Keratinocyte (primary cell): ENCODE measurements around the gene MGLL. TPM values are rescaled to one million over a fixed set of nuclear protein-coding genes. Genes with fewer than 3 reads are reported as not detected.

Experiments used
- DNase-seq: peaks from one replicate; pipeline ENCODE4 v3.0.0-alpha.2; 2011; ENCODE audit warnings: low read depth, missing footprints, low spot score
- FAIRE-seq: peaks from 2 replicates; lab custom pipeline; 2011; peaks lifted over from hg19 to GRCh38; lab: Jason Lieb, UNC
- H2AFZ ChIP-seq: 2 replicates; pipeline ENCODE4 v1.6.0; 2012; ENCODE audit warnings: low read length, control low read depth, inconsistent platforms; ENCODE audit not compliant: control insufficient read depth
- H3K27ac ChIP-seq: 2 replicates; pipeline ENCODE4 v1.5.1; 2011; ENCODE audit warnings: low read length; ENCODE audit not compliant: control insufficient read depth, insufficient read depth
- H3K27me3 ChIP-seq: 3 replicates; pipeline ENCODE4 v1.6.0; 2011; ENCODE audit warnings: low read length; ENCODE audit not compliant: control insufficient read depth, insufficient read depth; ENCODE audit errors: extremely low read depth
- H3K36me3 ChIP-seq, 2 experiments: 2 replicates in 1 of 2; 3 replicates in 1 of 2; pipeline ENCODE4 v1.5.1; 2011; ENCODE audit warnings: low read length in 2 of 2, mild to moderate bottlenecking in 1 of 2; ENCODE audit not compliant: control insufficient read depth in 2 of 2, insufficient read depth in 2 of 2; ENCODE audit errors: extremely low read depth in 1 of 2
- H3K4me1 ChIP-seq: 3 replicates; pipeline ENCODE4 v1.5.1; 2011; ENCODE audit warnings: low read length; ENCODE audit not compliant: control insufficient read depth, insufficient read depth; ENCODE audit errors: extremely low read depth
- H3K4me2 ChIP-seq: 3 replicates; pipeline ENCODE4 v1.6.0; 2011; ENCODE audit warnings: low read depth, low read length; ENCODE audit not compliant: control insufficient read depth, insufficient read depth; ENCODE audit errors: extremely low read depth
- H3K4me3 ChIP-seq, 3 experiments: fragments of 200-600 bp in 1 of 3; sonication (generic) in 1 of 3; 2 replicates in 2 of 3; 3 replicates in 1 of 3; pipeline ENCODE4 v1.5.1; 2011 to 2016; ENCODE audit warnings: low read length in 3 of 3, mild to moderate bottlenecking in 3 of 3, control low read depth in 2 of 3, inconsistent platforms in 1 of 3, low read depth in 1 of 3, mixed read lengths in 1 of 3, mixed run types in 1 of 3, moderate library complexity in 1 of 3; ENCODE audit not compliant: control insufficient read depth in 2 of 3, insufficient read depth in 2 of 3; ENCODE audit errors: extremely low read depth in 1 of 3
- H3K79me2 ChIP-seq: 2 replicates; pipeline ENCODE4 v1.6.0; 2012; ENCODE audit warnings: low read length; ENCODE audit not compliant: control insufficient read depth, insufficient read depth
- H3K9ac ChIP-seq: 3 replicates; pipeline ENCODE4 v1.6.0; 2011; ENCODE audit warnings: low read length; ENCODE audit not compliant: control insufficient read depth, insufficient read depth; ENCODE audit errors: extremely low read depth
- H3K9me1 ChIP-seq: 3 replicates; pipeline ENCODE4 v1.6.0; 2011; ENCODE audit warnings: low read length; ENCODE audit not compliant: control insufficient read depth, insufficient read depth; ENCODE audit errors: extremely low read depth
- H3K9me3 ChIP-seq: 2 replicates; pipeline ENCODE4 v1.5.1; 2012; ENCODE audit warnings: low read depth, low read length; ENCODE audit not compliant: control insufficient read depth
- H4K20me1 ChIP-seq: 3 replicates; pipeline ENCODE4 v1.6.0; 2011; ENCODE audit warnings: low read length; ENCODE audit not compliant: control insufficient read depth, insufficient read depth; ENCODE audit errors: extremely low read depth
- CTCF ChIP-seq, 3 experiments: IDR thresholded peaks in 1 of 3; conservative IDR thresholded peaks in 1 of 3; optimal IDR thresholded peaks in 1 of 3; 2 replicates in 2 of 3; 3 replicates in 1 of 3; pipeline versions ENCODE3 to v1.5.1; 2011; ENCODE audit warnings: low read length in 3 of 3, mild to moderate bottlenecking in 3 of 3, moderate library complexity in 2 of 3, control low read depth in 1 of 3, inconsistent platforms in 1 of 3; ENCODE audit not compliant: insufficient read depth in 2 of 3; ENCODE audit errors: extremely low read depth in 1 of 3
- EZH2 ChIP-seq: IDR thresholded peaks from one replicate; pipeline ENCODE4 v1.6.1; 2012; ENCODE audit warnings: inconsistent platforms, mild to moderate bottlenecking, low read length, moderate library complexity
- dilution Hi-C: fragments of 300-500 bp; cut with MboI; formaldehyde crosslinking; loops from one replicate; pipeline ENCODE4 v1.7.0; 2020; ENCODE audit warnings: low sequenced_read_pairs; ENCODE audit not compliant: extremely low pct_ligation_motif_present
- polyA plus RNA-seq, 5 experiments: library from polyadenylated mRNA; depleted of rRNA in 3 of 5; stranded (reverse) in 3 of 5; stranded (forward) in 1 of 5; unstranded in 1 of 5; fragments of >200 nt; gene quantifications; 1 replicate in 1 of 5; 2 replicates in 3 of 5; 3 replicates in 1 of 5; pipeline versions ENCODE4 v1.2.1 to v1.2.3, GENCODE V29; 2011 to 2012; ENCODE audit warnings: missing spikeins in 2 of 5, low read depth in 1 of 5, low replicate concordance in 1 of 5

The MGLL gene
- polyA plus RNA-seq, 1 donor (not counting 4 experiments of a cell fraction or from before 2014, with no cell fraction given), result 17.8 TPM

DNA sequence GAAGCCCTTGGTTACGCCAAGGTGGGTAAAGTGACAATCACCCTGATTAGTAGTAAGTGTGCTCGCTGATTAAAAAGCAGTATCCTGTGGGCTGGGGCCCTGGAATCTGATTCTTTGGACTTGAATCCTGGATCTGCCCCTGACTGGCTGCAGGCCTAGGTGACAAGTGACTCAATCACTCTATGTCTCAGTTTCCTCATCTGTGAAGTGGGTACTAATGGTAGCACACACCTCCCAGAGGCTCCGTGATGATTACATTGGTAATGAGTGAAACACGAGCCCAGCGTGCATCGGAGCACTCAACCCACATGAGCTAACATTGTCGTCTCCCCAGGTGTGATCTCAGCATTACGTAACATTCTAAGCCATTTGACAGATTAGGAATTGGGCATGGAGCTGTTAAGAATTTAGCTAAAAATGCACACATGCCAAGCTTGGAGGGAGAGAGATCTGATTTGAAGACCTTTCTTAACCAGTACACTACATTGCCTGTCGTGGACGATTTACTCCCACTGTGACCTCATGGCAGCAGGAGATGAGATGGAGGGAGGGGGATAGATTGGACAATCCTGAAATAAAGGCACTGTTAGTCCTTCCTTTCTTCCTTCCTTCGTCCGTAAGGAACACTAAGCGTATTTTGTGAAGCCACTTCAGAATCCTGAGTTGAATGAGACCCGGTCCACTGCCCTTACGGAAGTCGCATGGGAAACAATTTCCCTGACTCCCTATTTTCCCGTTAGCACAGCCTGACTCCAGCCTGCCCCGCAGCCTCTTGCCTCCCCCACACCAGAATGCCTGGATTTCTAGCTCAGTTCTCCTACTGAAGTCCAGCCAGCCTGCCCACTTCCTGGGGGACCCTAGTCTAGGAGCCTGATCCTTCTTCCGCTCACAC, 32.1 kb downstream of the MGLL start:
- H3K9ac ChIP-seq, result no peak overlapping the region
- TF ChIP-seq EZH2, result no peak
- no peak for TF ChIP-seq CTCF (optimal IDR thresholded peaks at IDR 0.05 in 1 of 3, IDR thresholded peaks at IDR 0.05 in 1 of 3, conservative IDR thresholded peaks at IDR 0.05 in 1 of 3; ENCODE audit: extremely low read depth in 1 of 3, insufficient read depth in 2 of 3, low read length in 3 of 3)
- no peak for FAIRE-seq
- H3K27ac ChIP-seq, result no peak overlapping the region
- H3K9me1 ChIP-seq, result no peaks in the 10 kb centered on the region
- dilution Hi-C loops, result no loop called here
- no peak overlapping the region for H3K4me3 ChIP-seq
- no peak for DNase-seq
- H3K27me3 ChIP-seq, result no peaks in the 10 kb centered on the region
- no peaks in the 10 kb centered on the region for H3K9me3 ChIP-seq
- peaks cover 3% of the 10 kb centered on the region in 2 experiments for H3K36me3 ChIP-seq
- H2AFZ ChIP-seq, result no peak overlapping the region
- no peak overlapping the region for H3K4me2 ChIP-seq
- H3K4me1 ChIP-seq, result peaks cover 32% of the 10 kb centered on the region
- H3K79me2 ChIP-seq, result no peaks in the 10 kb centered on the region
- H4K20me1 ChIP-seq, result no peaks in the 10 kb centered on the region

DNA sequence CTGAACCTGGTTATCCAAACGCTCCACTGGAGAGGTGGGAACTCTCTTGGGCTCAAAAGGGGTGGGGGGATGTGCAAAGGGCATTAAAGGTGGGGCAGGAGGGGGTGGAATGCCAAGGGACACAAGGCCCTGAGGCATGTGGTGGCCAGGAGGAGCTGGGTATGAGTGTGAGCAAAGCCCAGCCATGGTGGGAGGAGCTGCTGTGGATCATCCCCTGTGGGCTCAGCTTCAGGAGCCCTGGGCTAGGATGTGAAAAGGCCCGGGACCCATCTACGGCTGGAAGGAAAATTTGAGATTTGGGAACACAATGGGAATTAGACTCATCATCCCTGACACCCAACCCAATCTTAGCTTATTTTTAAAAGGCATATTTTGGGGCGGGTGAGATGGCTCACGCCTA, 33.3 kb downstream of the MGLL start:
- Histone ChIP-seq H4K20me1 (no peaks in the 10 kb centered on the region), H3K9me1 (no peaks in the 10 kb centered on the region), H3K27me3 (no peaks in the 10 kb centered on the region), H3K36me3 (peaks cover 3 to 5% of the 10 kb centered on the region in 2 experiments), H3K27ac (no peak overlapping the region), H3K9ac (no peak overlapping the region), H3K79me2 (no peaks in the 10 kb centered on the region), H3K4me2 (no peak overlapping the region), H2AFZ (no peak overlapping the region), H3K9me3 (no peaks in the 10 kb centered on the region), H3K4me3 (no peak overlapping the region), H3K4me1 (peaks cover 32% of the 10 kb centered on the region)
- DNase-seq (no peak), FAIRE-seq (no peak)
- dilution Hi-C loops, result no loop called here
- TF ChIP-seq CTCF (optimal IDR thresholded peaks at IDR 0.05 in 1 of 3, IDR thresholded peaks at IDR 0.05 in 1 of 3, conservative IDR thresholded peaks at IDR 0.05 in 1 of 3; ENCODE audit: extremely low read depth in 1 of 3, insufficient read depth in 2 of 3, low read length in 3 of 3), result no peak
